Gastrocnemius medialis (tissue), 4 donors: ENCODE measurements around the gene ECPAS.

ENCODE experiments used
- CTCF ChIP-seq, 5 experiments: fragments of 450-650 bp in 3 of 5; fragments of 200-600 bp in 2 of 5; sonication (generic) in 2 of 5; IDR thresholded peaks in 4 of 5; conservative IDR thresholded peaks in 1 of 5; 1 replicate in 4 of 5; 2 replicates in 1 of 5; pipeline ENCODE4 v1.5.1; 2016 to 2019; ENCODE audit warnings: antibody characterized with exemption in 5 of 5, mild to moderate bottlenecking in 3 of 5, moderate library complexity in 3 of 5
- POLR2A ChIP-seq, 2 donors: fragments of 450-650 bp; IDR thresholded peaks; one replicate each; pipeline ENCODE4 v1.6.1; 2017; ENCODE audit warnings: antibody characterized with exemption in 2 of 2, mild to moderate bottlenecking in 2 of 2, moderate library complexity in 2 of 2

GRCh38 chr9:111455638-111456037 lies 28.5 kb downstream of the ECPAS start:
- TF ChIP-seq CTCF (IDR thresholded peaks at IDR 0.05 in 4 of 5, conservative IDR thresholded peaks at IDR 0.05 in 1 of 5), result no peak
- TF ChIP-seq POLR2A (IDR thresholded peaks at IDR 0.05), result no peak
